Stomach (tissue), 4 donors: ENCODE results near the gene SOX30.

ENCODE experiments used
- CTCF ChIP-seq, 7 experiments: fragments of 450-650 bp in 4 of 7; fragments of 200-600 bp in 3 of 7; sonication (generic) in 3 of 7; IDR thresholded peaks; one replicate each; pipeline ENCODE4 v1.5.1; 2016 to 2019; ENCODE audit warnings: antibody characterized with exemption in 7 of 7, control low read depth in 2 of 7, mild to moderate bottlenecking in 1 of 7
- POLR2A ChIP-seq, 4 donors: fragments of 450-650 bp; IDR thresholded peaks; one replicate each; pipeline ENCODE4 v1.6.1; 2016; ENCODE audit warnings: antibody characterized with exemption in 4 of 4, control low read depth in 2 of 4, mild to moderate bottlenecking in 1 of 4, moderate library complexity in 1 of 4
- POLR2AphosphoS5 ChIP-seq, 3 donors: sonication (generic); formaldehyde crosslinking; IDR thresholded peaks; one replicate each; pipeline ENCODE4 v1.6.1; 2016; ENCODE audit warnings: antibody characterized with exemption in 3 of 3

GRCh38 chr5:157600252-157600651 lies 52.0 kb downstream of the SOX30 start:
- TF ChIP-seq CTCF (IDR thresholded peaks at IDR 0.05) (no peak), POLR2AphosphoS5 (IDR thresholded peaks at IDR 0.05) (no peak), POLR2A (IDR thresholded peaks at IDR 0.05) (no peak)
